Tibial nerve (tissue), 3 donors: Measurements from ENCODE around the gene GNAI3.

Source experiments
- POLR2A ChIP-seq, 2 donors: fragments of 450-650 bp; IDR thresholded peaks; one replicate each; pipeline ENCODE4 v1.6.1; 2017; ENCODE audit warnings: antibody characterized with exemption in 2 of 2, mild to moderate bottlenecking in 2 of 2, moderate library complexity in 2 of 2
- TF ChIP-seq, protein P1 (sequence below), 5 experiments: fragments of 200-600 bp in 3 of 5; fragments of 450-650 bp in 2 of 5; sonication (generic) in 3 of 5; IDR thresholded peaks; one replicate each; pipeline ENCODE4 v1.5.1; 2016 to 2019; ENCODE audit warnings: antibody characterized with exemption in 5 of 5, mild to moderate bottlenecking in 3 of 5, moderate library complexity in 2 of 5

DNA sequence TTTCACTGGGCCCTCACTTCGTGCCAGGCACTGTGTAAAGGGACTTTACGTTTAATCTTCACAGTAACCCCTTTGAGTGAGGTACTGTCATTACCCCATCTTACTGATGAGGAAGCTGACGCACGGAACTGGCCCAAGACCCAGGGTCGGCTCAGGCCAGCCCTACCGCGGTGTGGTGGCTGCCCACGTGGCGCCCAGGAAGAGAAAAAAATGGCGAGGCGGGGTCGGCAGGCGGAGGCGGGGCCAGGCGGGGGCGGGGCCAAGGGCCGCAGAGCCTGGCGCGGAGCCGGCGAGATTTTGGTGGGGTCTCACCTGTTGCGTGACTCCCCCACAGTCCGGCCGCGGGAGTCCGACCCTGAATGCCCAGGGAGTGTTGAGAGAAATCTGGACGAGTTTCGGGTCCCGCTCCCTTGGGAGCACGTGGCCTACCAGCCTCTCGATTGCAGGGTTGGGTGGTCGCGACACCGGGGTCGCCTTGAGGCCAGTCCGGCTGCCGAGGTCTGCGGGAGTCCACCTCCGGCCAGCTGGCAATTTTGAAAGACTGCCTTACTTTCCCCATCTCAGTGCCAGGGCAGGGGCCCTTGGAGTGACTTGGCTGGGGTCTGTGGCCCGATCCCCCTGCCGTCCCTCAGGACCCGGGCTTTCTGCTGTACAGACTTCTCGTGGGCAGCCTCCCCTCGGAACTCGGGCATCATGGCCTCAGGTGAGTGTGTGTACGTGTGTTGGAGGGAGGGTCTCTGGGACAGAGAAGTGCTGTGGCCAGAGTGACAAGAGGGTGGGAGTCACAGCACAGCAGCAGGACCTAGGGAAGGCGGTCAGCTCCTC is 71.4 kb downstream of the GNAI3 start, which contains the start of the genes AMPD2 and GNAT2:
- TF ChIP-seq, protein P1, sequence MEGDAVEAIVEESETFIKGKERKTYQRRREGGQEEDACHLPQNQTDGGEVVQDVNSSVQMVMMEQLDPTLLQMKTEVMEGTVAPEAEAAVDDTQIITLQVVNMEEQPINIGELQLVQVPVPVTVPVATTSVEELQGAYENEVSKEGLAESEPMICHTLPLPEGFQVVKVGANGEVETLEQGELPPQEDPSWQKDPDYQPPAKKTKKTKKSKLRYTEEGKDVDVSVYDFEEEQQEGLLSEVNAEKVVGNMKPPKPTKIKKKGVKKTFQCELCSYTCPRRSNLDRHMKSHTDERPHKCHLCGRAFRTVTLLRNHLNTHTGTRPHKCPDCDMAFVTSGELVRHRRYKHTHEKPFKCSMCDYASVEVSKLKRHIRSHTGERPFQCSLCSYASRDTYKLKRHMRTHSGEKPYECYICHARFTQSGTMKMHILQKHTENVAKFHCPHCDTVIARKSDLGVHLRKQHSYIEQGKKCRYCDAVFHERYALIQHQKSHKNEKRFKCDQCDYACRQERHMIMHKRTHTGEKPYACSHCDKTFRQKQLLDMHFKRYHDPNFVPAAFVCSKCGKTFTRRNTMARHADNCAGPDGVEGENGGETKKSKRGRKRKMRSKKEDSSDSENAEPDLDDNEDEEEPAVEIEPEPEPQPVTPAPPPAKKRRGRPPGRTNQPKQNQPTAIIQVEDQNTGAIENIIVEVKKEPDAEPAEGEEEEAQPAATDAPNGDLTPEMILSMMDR (IDR thresholded peaks at IDR 0.05), result no peak
- no peak for TF ChIP-seq POLR2A (IDR thresholded peaks at IDR 0.05)
